HepG2 (cell line): Measurements from ENCODE around the gene SLC35F6. TPM values are rescaled to one million over a fixed set of nuclear protein-coding genes. Genes with fewer than 3 reads are reported as not detected.
A peak's percentile ranks its signal among the peaks of the same experiment; 100 is the strongest.

Experiments used
- HOXD1 ChIP-seq: sonication (generic); formaldehyde crosslinking; IDR thresholded peaks from 2 replicates; pipeline ENCODE4 v1.5.0; 2020; ENCODE audit warnings: missing genetic modification reagents
- IKZF1 ChIP-seq: fragments of 450-650 bp; IDR thresholded peaks from 2 replicates; pipeline ENCODE4 v1.7.1; 2016
- JARID2 ChIP-seq: sonication (generic); formaldehyde crosslinking; IDR thresholded peaks from 2 replicates; pipeline ENCODE4 v1.8.1; 2023; ENCODE audit warnings: missing genetic modification reagents, inconsistent platforms; ENCODE audit not compliant: insufficient replicate concordance
- MAZ ChIP-seq, 2 experiments: sonication (generic) in 1 of 2; formaldehyde crosslinking in 1 of 2; IDR thresholded peaks; 2 replicates each; pipeline versions ENCODE4 v1.5.0 to v1.6.1; 2012 to 2020; ENCODE audit warnings: low read depth in 2 of 2, mild to moderate bottlenecking in 2 of 2, borderline replicate concordance in 1 of 2, improper control_type of control experiment in 1 of 2, low read length in 1 of 2, missing genetic modification reagents in 1 of 2, moderate library complexity in 1 of 2
- PHF20 ChIP-seq: sonication (generic); formaldehyde crosslinking; IDR thresholded peaks from 2 replicates; pipeline ENCODE4 v1.5.0; 2020; ENCODE audit warnings: mild to moderate bottlenecking, missing genetic modification reagents
- PHF21A ChIP-seq: sonication (generic); formaldehyde crosslinking; IDR thresholded peaks from 2 replicates; pipeline ENCODE4 v1.5.0; 2020; ENCODE audit warnings: mild to moderate bottlenecking, missing genetic modification reagents
- PTBP1 ChIP-seq: fragments of 200-400 bp; formaldehyde crosslinking; IDR thresholded peaks from 2 replicates; pipeline ENCODE4 v1.6.1; 2018; ENCODE audit warnings: low read length, low read depth; ENCODE audit not compliant: poor library complexity, severe bottlenecking
- SMAD1 ChIP-seq: sonication (generic); formaldehyde crosslinking; IDR thresholded peaks from 2 replicates; pipeline ENCODE4 v1.4.0; 2020; ENCODE audit warnings: missing genetic modification reagents, low read depth, mild to moderate bottlenecking, borderline replicate concordance
- SNRNP70 ChIP-seq: fragments of 200-400 bp; formaldehyde crosslinking; IDR thresholded peaks from 2 replicates; pipeline ENCODE4 v1.6.1; 2017; ENCODE audit warnings: mild to moderate bottlenecking, low read depth, low read length, moderate library complexity
- STAG1 ChIP-seq: sonication (generic); formaldehyde crosslinking; IDR thresholded peaks from 2 replicates; pipeline ENCODE4 v1.4.0; 2020; ENCODE audit warnings: missing genetic modification reagents
- THAP9 ChIP-seq: sonication (generic); formaldehyde crosslinking; IDR thresholded peaks from 2 replicates; pipeline ENCODE4; 2020; ENCODE audit warnings: missing genetic modification reagents, mild to moderate bottlenecking, borderline replicate concordance
- U2AF1 ChIP-seq: fragments of 200-400 bp; formaldehyde crosslinking; optimal IDR thresholded peaks from 2 replicates; pipeline ENCODE3; 2017; ENCODE audit warnings: mild to moderate bottlenecking, low read depth, low read length
- ZBTB38 ChIP-seq: sonication (generic); formaldehyde crosslinking; IDR thresholded peaks from 2 replicates; pipeline ENCODE4 v1.5.1; 2020; ENCODE audit warnings: mild to moderate bottlenecking, missing genetic modification reagents
- ZEB1 ChIP-seq: IDR thresholded peaks from 2 replicates; pipeline ENCODE4 v1.6.1; 2012; ENCODE audit warnings: mild to moderate bottlenecking, low read depth, inconsistent platforms; ENCODE audit not compliant: insufficient replicate concordance
- ZNF136 ChIP-seq: sonication (generic); formaldehyde crosslinking; IDR thresholded peaks from 2 replicates; pipeline ENCODE4 v1.8.1; 2022; ENCODE audit warnings: low read depth, mild to moderate bottlenecking, moderate library complexity, missing genetic modification reagents
- ZNF292 ChIP-seq: sonication (generic); formaldehyde crosslinking; IDR thresholded peaks from 2 replicates; pipeline ENCODE4 v1.8.1; 2022; ENCODE audit warnings: mild to moderate bottlenecking, low read depth, missing genetic modification reagents, borderline replicate concordance
- ZNF562 ChIP-seq: sonication (generic); formaldehyde crosslinking; IDR thresholded peaks from 2 replicates; pipeline ENCODE4 v1.8.0; 2022; ENCODE audit warnings: missing genetic modification reagents, borderline replicate concordance
- ZNF790 ChIP-seq: sonication (generic); formaldehyde crosslinking; IDR thresholded peaks from 2 replicates; pipeline ENCODE4 v1.8.0; 2022; ENCODE audit warnings: missing genetic modification reagents, mild to moderate bottlenecking, borderline replicate concordance
- ZZZ3 ChIP-seq: sonication (generic); formaldehyde crosslinking; IDR thresholded peaks from 2 replicates; pipeline ENCODE4 v1.4.0; 2020; ENCODE audit warnings: missing genetic modification reagents, mild to moderate bottlenecking, borderline replicate concordance
- polyA plus RNA-seq, 8 experiments: library from polyadenylated mRNA; depleted of rRNA in 3 of 8; stranded (reverse) in 7 of 8; unstranded in 1 of 8; fragments of >200 nt; fragmentation: Illumina TruSeq in 4 of 8; extraction: Trizol in 4 of 8; gene quantifications; 2 replicates each; pipeline versions ENCODE4 v1.2.1 to v1.2.3, GENCODE V29; 2011 to 2016; ENCODE audit warnings: low read depth in 4 of 8, missing spikeins in 1 of 8, mixed read lengths in 1 of 8; ENCODE audit not compliant: insufficient read depth in 1 of 8
- total RNA-seq, 5 experiments: library from RNA; depleted of rRNA; stranded (reverse); fragments of >200 nt; fragmentation: Illumina TruSeq; extraction: Trizol; gene quantifications; 2 replicates each; pipeline ENCODE4 v1.2.3, GENCODE V29; 2016; ENCODE audit warnings: low read depth in 1 of 5
- TF ChIP-seq, protein P1 (sequence below): sonication (generic); formaldehyde crosslinking; IDR thresholded peaks from 2 replicates; pipeline ENCODE4 v1.8.1; 2022; ENCODE audit warnings: mild to moderate bottlenecking, missing genetic modification reagents
- TF ChIP-seq, protein P2 (sequence below): sonication (generic); formaldehyde crosslinking; IDR thresholded peaks from 2 replicates; pipeline ENCODE4 v1.5.0; 2020; ENCODE audit warnings: mild to moderate bottlenecking, missing genetic modification reagents, moderate library complexity
- TF ChIP-seq, protein P3 (sequence below): sonication (generic); formaldehyde crosslinking; IDR thresholded peaks from 2 replicates; pipeline ENCODE4 v1.8.0; 2022; ENCODE audit warnings: mild to moderate bottlenecking, missing genetic modification reagents, moderate library complexity

The SLC35F6 gene
- total and polyA plus RNA-seq, 2 of the 13 experiments (the other 11 are each of a cell fraction or from before 2014, with no cell fraction given), result 15.2 to 21.2 TPM

DNA sequence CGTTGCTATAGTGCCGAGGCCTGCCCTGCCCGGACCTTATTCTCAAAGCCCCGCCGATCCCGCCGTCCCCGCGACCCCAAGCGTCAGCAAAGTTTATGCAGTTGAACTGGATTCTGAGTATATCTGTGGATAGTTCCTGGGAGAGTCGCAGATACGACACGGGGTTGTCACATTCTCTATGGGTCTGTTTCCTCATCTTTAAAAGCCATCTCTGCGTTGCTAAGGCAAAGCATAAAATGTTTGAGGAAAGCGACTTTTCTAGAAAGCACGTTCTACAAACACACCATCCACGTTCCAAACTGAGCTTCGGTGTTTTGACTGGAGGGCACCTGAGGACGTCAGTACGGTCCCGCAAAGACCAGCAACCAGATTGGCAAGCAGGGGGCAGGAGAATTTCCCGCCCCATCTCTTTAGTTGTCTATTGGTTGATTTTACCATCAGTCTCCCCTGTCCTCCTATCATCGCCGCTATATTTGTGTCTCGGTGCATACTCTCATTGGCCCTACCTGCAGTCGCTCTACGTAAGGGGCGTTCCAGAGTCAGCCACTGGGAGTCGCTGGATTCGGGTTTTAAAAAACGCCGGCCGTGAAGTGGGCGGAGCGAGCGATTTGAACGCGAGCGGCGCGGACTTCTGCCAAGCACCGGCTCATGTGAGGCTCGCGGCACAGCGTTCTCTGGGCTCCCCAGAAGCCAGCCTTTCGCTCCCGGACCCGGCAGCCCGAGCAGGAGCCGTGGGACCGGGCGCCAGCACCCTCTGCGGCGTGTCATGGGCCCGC is 21.5 kb downstream of the SLC35F6 start, which contains the start of gene CENPA (continued):
- TF ChIP-seq, protein P1, sequence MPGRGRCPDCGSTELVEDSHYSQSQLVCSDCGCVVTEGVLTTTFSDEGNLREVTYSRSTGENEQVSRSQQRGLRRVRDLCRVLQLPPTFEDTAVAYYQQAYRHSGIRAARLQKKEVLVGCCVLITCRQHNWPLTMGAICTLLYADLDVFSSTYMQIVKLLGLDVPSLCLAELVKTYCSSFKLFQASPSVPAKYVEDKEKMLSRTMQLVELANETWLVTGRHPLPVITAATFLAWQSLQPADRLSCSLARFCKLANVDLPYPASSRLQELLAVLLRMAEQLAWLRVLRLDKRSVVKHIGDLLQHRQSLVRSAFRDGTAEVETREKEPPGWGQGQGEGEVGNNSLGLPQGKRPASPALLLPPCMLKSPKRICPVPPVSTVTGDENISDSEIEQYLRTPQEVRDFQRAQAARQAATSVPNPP (CRISPR knock-in tag), result peak; percentile 94
- TF ChIP-seq PTBP1 (no peak), ZNF292 (CRISPR knock-in tag) (no peak; the same call in 1 of the 2 replicates), HOXD1 (CRISPR knock-in tag) (peak; percentile 87; the same call in 1 of the 2 replicates), ZNF136 (peak; percentile 91; the same call in 1 of the 2 replicates), JARID2 (peak; percentile 67), MAZ (IDR thresholded peaks at IDR 0.05; ENCODE audit: borderline replicate concordance, low read depth, low read length) (peak; percentile 44; the same call in 1 of the 2 replicates), MAZ (CRISPR knock-in tag; IDR thresholded peaks at IDR 0.05; ENCODE audit: low read depth) (peak; percentile 87), ZNF790 (CRISPR knock-in tag) (peak; percentile 86; the same call in 1 of the 2 replicates), PHF21A (CRISPR knock-in tag) (peak; percentile 87), ZNF562 (peak; percentile 86), ZZZ3 (peak; percentile 71; the same call in 1 of the 2 replicates), THAP9 (CRISPR knock-in tag) (peak; percentile 81; the same call in 1 of the 2 replicates), SNRNP70 (no peak), ZEB1 (no peak), ZBTB38 (CRISPR knock-in tag) (peak; percentile 88), IKZF1 (no peak), STAG1 (CRISPR knock-in tag) (no peak), PHF20 (CRISPR knock-in tag) (peak; percentile 63), U2AF1 (no peak), SMAD1 (peak; percentile 78)
- TF ChIP-seq, protein P2, sequence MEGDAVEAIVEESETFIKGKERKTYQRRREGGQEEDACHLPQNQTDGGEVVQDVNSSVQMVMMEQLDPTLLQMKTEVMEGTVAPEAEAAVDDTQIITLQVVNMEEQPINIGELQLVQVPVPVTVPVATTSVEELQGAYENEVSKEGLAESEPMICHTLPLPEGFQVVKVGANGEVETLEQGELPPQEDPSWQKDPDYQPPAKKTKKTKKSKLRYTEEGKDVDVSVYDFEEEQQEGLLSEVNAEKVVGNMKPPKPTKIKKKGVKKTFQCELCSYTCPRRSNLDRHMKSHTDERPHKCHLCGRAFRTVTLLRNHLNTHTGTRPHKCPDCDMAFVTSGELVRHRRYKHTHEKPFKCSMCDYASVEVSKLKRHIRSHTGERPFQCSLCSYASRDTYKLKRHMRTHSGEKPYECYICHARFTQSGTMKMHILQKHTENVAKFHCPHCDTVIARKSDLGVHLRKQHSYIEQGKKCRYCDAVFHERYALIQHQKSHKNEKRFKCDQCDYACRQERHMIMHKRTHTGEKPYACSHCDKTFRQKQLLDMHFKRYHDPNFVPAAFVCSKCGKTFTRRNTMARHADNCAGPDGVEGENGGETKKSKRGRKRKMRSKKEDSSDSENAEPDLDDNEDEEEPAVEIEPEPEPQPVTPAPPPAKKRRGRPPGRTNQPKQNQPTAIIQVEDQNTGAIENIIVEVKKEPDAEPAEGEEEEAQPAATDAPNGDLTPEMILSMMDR (CRISPR knock-in tag), result peak; percentile 26
- TF ChIP-seq, protein P3, sequence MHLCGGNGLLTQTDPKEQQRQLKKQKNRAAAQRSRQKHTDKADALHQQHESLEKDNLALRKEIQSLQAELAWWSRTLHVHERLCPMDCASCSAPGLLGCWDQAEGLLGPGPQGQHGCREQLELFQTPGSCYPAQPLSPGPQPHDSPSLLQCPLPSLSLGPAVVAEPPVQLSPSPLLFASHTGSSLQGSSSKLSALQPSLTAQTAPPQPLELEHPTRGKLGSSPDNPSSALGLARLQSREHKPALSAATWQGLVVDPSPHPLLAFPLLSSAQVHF (CRISPR knock-in tag), result peak; percentile 99
